ENCODE data around the gene ADD2. TPM values are rescaled to one million over a fixed set of nuclear protein-coding genes. Genes with fewer than 3 reads are reported as not detected.
A peak's percentile ranks its signal among the peaks of the same experiment; 100 is the strongest.

The ADD2 gene
- total RNA-seq, 1 experiment from 2014 or later, result 124 TPM

DNA sequence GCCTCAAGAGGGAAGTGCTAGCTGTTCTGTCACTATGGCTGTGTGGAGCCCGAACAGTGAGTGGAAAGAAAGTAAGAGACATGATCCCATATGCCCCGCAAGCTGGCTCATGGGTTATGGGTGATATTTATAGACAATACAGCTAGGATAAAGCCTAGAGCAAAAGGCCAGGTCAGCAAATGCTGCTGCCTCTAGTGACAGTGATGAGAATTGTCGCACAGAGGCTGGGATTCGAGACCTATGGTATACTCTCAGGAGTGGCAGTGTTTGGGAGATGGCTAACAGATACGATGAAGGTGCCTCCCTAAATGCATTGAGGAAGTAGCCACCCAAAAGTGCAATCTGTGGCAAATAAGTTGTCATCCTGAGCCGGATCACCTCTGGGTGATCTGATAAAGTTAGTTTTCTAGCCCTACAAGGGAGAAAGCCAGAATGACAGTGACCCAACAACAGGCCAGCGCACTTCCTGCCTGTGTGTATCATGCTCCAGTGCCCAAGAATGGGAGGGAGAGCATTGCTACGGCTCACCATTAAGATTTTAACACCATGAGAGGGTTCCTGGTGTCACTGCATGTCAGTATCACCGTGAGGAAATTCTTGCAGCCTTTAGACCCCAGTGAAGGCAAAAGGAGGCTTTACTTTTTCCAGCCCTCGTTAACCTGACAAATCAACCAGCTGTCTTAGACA lies 122.1 kb downstream of the ADD2 start:
- H3K23ac ChIP-seq (ENCODE audit: insufficient read length, low read depth, low read length), result no peak overlapping the region
- H3K9me3 Mint-ChIP-seq, result no peaks in the 10 kb centered on the region
- H3K23me2 ChIP-seq (ENCODE audit: insufficient read length, low read depth, low read length, poor library complexity, severe bottlenecking), result no peaks in the 10 kb centered on the region
- H2BK20ac ChIP-seq (ENCODE audit: low read depth, low read length, poor library complexity, severe bottlenecking), result no peak overlapping the region
- no peak overlapping the region for H3K4ac ChIP-seq (ENCODE audit: low read depth, low read length)
- TF ChIP-seq, protein P1, sequence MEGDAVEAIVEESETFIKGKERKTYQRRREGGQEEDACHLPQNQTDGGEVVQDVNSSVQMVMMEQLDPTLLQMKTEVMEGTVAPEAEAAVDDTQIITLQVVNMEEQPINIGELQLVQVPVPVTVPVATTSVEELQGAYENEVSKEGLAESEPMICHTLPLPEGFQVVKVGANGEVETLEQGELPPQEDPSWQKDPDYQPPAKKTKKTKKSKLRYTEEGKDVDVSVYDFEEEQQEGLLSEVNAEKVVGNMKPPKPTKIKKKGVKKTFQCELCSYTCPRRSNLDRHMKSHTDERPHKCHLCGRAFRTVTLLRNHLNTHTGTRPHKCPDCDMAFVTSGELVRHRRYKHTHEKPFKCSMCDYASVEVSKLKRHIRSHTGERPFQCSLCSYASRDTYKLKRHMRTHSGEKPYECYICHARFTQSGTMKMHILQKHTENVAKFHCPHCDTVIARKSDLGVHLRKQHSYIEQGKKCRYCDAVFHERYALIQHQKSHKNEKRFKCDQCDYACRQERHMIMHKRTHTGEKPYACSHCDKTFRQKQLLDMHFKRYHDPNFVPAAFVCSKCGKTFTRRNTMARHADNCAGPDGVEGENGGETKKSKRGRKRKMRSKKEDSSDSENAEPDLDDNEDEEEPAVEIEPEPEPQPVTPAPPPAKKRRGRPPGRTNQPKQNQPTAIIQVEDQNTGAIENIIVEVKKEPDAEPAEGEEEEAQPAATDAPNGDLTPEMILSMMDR (conservative IDR thresholded peaks at IDR 0.05), result peak; percentile 47
- no peak overlapping the region for H3K14ac ChIP-seq (ENCODE audit: insufficient read depth, low read length)
- DNase-seq, result no peak
- H3K4me1 Mint-ChIP-seq, result no peaks in the 10 kb centered on the region
- no peak overlapping the region for H2BK12ac ChIP-seq (ENCODE audit: insufficient read length, low read depth, low read length)
- no peak overlapping the region for H4K91ac ChIP-seq (ENCODE audit: insufficient read length, low read depth, low read length)
- no peaks in the 10 kb centered on the region; the same call in 1 of the 2 replicates for H3K4me1 ChIP-seq (ENCODE audit: insufficient read depth, low read length)
- no peak overlapping the region for H2BK120ac ChIP-seq (ENCODE audit: low read depth, low read length, poor library complexity, severe bottlenecking)
- no peaks in the 10 kb centered on the region for H3K79me2 ChIP-seq (ENCODE audit: insufficient read depth, low read length)
- no peak overlapping the region for H3K4me3 Mint-ChIP-seq
- no peaks in the 10 kb centered on the region for H3K9me3 ChIP-seq (ENCODE audit: control insufficient read depth, low read depth, low read length)
- H3K18ac ChIP-seq (ENCODE audit: insufficient read length, low read depth, low read length), result no peak overlapping the region
- H3K36me3 Mint-ChIP-seq (ENCODE audit: insufficient read depth in 1 of 3, low read depth in 3 of 3), result no peaks in the 10 kb centered on the region
- H3K4me2 ChIP-seq (ENCODE audit: insufficient read depth, insufficient read length, low read length), result no peak overlapping the region
- WGBS (ENCODE audit: extremely low coverage, insufficient read length, low lambda C conversion rate), result no CpG with 5 or more reads among the region's 10 CpGs
- peaks cover 4% of the 10 kb centered on the region for H3K27me3 Mint-ChIP-seq (ENCODE audit: low read depth)
- H3K27ac ChIP-seq (ENCODE audit: insufficient read length, low read depth, low read length), result no peak overlapping the region
- no peak overlapping the region for H2BK15ac ChIP-seq (ENCODE audit: low read depth, low read length)
- no peak overlapping the region for H2BK5ac ChIP-seq (ENCODE audit: insufficient read length, low read length)
- no peak overlapping the region for H3T11ph ChIP-seq (ENCODE audit: low read length)
- H3K79me1 ChIP-seq (ENCODE audit: insufficient read depth, low read depth, low read length, poor library complexity, severe bottlenecking), result no peaks in the 10 kb centered on the region
- H2AFZ ChIP-seq (ENCODE audit: low read length), result no peak overlapping the region
- no peak overlapping the region for H3K9ac ChIP-seq (ENCODE audit: extremely low read depth, insufficient read length, low read length)
- H3K27ac Mint-ChIP-seq, result no peak overlapping the region
- H4K20me1 ChIP-seq (ENCODE audit: control insufficient read depth, insufficient read depth, insufficient read length), result no peaks in the 10 kb centered on the region
- no peak overlapping the region for H4K8ac ChIP-seq (replicated peaks; ENCODE audit: insufficient read length, low read depth, low read length)
- H2AK5ac ChIP-seq (ENCODE audit: insufficient read length, low read length), result no peak overlapping the region
- H4K5ac ChIP-seq (ENCODE audit: insufficient read length, low read depth, low read length), result no peak overlapping the region
- no peak overlapping the region for H3K56ac ChIP-seq (ENCODE audit: insufficient read length, low read depth, low read length)
- no peaks in the 10 kb centered on the region for H3K27me3 ChIP-seq (ENCODE audit: insufficient read depth, low read length)

Data from H9 (cell line).